HK-2 (cell line): ENCODE data around the gene MAML3.

Source experiments
- DNase-seq: peaks from one replicate; pipeline ENCODE4 v3.0.0-alpha.2; 2018; ENCODE audit not compliant: unreplicated experiment

MAML3 gene

DNA sequence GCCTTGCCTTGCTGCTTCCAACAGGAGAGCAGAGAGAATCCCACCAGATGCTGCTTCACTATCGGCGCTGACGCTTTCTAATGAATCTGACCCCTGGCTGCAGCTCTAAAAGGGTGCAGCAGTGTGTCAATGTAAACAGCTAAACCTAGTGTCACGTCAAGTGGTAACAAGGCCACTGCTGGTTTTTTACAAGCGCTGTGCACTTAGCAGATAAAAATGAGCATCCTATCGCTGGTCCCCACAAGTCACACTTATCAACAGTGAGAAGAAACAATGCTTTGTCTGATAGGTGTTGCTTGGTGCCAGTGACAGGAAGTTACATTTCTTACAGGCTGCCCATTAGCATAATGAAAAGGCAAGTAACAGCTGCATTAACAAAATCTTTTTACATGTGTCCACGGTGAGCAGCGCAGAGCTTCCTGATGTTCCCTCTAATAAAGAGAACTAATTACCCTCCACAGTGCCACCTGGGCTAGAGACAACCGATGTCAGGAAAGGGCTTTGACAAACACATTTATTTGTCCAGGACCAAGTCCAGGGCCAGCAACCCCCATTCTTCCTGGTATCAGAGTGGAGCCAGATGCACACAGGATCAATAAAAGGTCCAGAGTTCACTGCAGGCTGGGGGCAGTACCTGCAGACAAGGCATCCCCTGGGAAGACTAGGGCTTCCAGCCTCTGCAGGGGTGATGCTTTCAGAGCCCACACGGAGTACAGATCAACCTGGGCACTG is 312.4 kb downstream of the MAML3 start:
- no peak for DNase-seq

- no peak for DNase-seq
Measured at GRCh38 chr4:139840773-139841172, 313.2 kb downstream of the MAML3 start.

GRCh38 chr4:139839403-139840031 is 314.5 kb downstream of the MAML3 start:
- no peak for DNase-seq

- no peak for DNase-seq
Measured at GRCh38 chr4:139838811-139839210, 315.2 kb downstream of the MAML3 start.

- no peak for DNase-seq
Measured at GRCh38 chr4:139834981-139835391, 319.0 kb downstream of the MAML3 start.

DNA sequence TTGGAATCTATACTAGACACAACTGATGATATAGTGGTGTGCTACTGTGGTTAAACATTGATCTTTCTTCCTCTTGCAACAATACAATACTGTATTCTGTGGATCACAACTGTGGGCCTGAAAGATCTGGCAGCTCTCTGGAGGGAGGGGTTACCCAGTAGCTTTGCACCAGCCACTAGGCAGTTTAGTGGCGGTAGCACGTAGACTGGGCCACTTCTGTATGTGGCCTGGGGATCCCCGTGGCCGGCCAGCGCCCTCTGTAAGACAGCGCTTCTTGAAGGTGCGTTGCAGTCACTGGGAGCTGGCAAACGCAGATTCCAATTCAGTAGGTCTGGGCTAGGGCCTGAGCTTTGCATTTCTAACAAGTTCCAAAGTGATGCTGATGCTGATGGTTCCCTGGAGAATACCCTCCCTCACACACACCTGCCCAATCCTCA is 319.7 kb downstream of the MAML3 start:
- no peak for DNase-seq

- DNase-seq, result no peak
Measured at GRCh38 chr4:139833151-139833910, 320.7 kb downstream of the MAML3 start.

GRCh38 chr4:139828966-139829664 is 324.9 kb downstream of the MAML3 start:
- DNase-seq, result no peak

DNA sequence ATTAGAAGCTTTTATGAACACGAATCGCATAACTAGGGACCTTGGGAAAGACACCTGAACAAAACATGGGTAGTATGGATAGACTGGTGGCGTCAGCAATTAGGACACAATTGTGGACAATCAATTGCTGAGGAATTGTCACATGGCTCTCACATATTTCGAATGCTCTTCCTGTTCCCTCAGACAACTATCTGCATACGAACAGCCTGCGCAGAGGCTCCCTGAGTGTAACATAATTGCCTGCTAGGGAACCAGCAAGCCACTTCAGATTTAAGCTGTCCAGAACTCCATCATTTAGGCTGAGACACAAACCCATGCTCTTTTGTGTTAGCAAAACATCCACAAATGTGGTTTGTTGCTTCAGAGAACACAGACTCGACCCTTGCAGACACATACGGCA is 327.6 kb downstream of the MAML3 start:
- no peak for DNase-seq

- no peak for DNase-seq
Measured at GRCh38 chr4:139825523-139826014, 328.4 kb downstream of the MAML3 start.

DNA sequence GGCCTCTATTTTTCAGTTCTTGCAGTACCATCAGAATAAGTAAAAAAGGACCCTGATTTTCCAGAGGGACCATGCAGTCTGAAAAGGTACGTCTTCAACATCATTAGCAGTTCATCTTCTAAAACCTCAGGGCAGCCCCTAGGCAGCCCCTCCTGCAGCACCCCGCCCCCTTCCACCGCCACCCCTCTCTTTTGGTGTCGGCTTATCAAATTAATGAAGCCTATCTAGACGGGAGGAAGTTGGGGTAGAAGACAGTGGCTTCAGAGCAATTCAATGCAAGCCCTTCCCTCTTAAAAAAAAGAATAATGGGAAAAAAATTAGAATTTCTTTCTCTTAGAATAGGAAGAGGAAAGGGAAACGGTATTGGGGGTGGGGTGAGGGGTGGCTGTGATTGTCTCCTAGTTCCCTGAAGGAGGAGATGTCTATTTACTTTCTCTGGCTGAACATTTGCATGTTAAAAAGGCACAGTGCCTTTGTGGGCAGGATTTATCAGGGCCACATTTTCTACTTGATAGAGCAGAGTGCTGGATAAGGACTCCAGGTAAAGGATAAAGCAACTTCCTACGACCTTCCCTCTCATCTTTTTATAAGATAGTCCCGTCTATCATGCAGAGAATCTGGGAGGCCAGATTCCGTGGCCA is 329.0 kb downstream of the MAML3 start:
- DNase-seq, result no peak

DNA sequence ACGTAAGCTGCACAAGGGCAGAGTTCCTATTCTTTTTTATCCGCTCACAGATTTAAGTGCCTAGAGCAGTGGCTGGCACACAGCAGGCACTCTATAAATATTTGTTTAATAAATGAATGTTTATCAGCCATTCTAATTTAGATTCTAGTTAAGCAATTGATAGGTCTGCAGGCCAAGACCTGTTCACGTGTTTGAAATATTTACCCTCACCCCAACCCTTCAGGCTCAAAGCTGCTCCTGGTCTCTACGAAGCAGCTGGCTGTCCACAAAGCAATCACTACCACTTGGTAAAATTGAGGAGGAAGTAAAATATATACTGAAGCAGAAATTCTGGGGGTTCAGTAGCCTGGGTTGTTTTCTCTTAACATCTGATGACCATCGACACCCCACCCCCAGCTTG is 330.2 kb downstream of the MAML3 start:
- DNase-seq, result no peak

DNA sequence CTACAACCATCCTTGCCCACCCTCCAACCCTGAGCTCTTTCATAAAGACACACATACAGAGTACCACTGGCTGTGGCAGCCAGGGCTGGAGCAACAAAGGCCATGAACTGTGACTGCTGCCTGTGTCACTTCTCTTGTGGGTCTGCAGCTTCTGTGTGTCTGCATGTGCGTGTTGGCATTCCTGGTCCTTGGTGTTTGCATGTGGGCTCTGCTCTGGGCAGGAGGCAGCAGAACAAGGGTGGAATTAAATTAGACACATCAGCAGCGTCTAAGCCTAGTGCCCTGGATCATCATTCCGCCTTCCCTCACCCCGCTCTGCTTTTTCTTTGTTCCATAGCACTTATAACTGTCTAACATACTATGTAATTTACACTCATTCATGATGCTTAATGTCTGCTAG is 330.6 kb downstream of the MAML3 start:
- no peak for DNase-seq

- no peak for DNase-seq
Measured at GRCh38 chr4:139822391-139822790, 331.6 kb downstream of the MAML3 start.

- no peak for DNase-seq
Measured at GRCh38 chr4:139819082-139819481, 334.9 kb downstream of the MAML3 start.

GRCh38 chr4:139817657-139818452 is 336.1 kb downstream of the MAML3 start:
- DNase-seq, result no peak

GRCh38 chr4:139816856-139817255 is 337.1 kb downstream of the MAML3 start:
- no peak for DNase-seq

DNA sequence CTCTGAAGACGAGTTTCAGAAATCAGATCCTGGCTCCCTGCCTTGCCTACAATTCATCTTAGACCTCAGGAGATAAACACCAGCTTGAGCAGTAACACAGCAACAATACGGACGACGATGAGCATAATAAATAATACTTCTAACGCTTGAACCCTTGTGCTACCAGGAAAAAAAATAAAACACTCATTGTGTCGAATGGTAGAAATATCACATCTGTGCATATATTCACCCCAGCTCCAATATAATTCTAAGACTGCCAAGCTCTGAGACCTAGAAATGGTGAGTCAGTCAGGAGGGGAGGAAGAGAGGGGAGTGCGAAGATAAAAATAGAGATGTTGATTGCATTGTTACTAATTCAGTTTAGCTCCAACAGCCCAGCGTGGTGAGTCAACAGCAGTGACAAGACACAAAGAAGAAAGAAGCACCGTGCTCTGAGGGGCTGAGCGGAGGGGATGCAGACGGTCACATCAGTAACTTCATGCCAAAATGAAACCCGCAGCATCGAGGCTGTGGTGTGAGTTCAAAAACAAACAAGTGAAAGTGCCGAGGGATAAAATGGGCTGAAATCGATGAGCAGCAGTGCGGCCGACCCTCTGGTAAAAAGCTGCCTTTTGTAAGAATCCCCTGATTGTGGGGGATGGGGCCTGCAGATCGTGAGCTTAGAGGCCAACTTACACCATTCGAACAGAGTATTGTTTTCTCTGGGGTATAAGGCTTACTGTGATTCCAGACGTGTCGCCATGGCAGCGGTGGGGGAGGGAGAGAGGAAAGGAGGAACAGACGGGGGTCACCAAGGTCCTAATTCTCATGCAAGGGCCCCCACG is 338.0 kb downstream of the MAML3 start:
- DNase-seq, result no peak

DNA sequence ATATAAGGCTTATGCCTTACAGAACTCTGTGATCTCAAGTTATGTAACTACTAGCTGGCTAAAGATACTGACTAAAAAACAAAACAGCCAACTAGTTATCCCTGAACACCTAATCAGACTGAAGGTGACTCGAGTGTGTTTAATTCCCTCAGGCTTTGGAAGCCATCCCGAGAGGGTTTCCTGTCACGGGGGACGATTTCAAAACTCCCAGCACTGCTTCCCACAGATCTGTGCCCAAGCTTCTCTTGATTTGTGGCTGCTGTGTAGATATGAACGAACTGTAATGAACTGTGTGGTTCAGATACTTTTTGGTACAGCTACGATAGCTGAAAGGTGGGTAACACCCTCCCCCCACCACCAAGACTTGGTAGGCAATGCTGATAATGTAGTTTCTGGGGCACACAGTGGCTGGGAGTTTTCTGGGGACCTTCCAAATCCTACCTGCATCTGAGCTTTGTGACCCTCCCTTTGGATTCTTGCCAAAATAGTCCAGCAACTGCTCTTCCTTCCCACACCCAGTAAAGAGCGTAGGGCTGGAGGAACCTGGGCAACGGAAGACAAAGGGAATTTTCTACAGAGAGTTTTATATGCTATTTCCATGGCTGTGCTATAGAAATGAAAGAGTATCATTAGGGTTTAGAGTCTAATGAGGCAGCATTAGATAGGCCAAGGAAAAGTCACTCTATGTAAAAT is 339.5 kb downstream of the MAML3 start:
- DNase-seq, result no peak
